ENCODE results near the gene SMIM26.

DNA sequence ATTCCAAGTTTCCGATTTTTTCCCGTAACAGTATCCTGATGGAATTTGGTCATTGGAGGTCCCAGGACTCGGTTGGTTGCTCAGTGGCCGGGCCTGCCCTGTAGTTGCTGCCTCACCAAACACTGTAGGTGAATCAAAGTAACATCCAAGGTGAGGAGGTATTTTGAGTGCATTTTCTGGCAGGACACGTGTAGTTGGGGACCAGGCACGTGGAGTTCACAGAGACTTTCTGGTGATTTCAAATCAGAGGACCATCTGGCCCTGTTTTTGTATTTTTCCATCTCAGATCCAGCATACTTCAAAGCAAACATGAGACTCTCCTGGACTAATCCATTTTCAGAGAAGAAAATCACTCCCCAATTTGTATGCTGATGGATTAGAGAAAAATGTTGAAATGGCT, 10.7 kb downstream of the SMIM26 start:
- TF ChIP-seq POLR2A (IDR thresholded peaks at IDR 0.05; ENCODE audit: low read depth, low read length) (no peak), POLR2AphosphoS5 (IDR thresholded peaks at IDR 0.05; ENCODE audit: low read depth, low read length) (no peak)

Measured in GM12892 (cell line).